DND-41 (cell line): Measurements from ENCODE around the gene AMD1.

Experiments
- CTCF ChIP-seq: IDR thresholded peaks from 2 replicates; pipeline ENCODE4 v1.5.1; 2012; ENCODE audit warnings: borderline replicate concordance, low read length, moderate library complexity, mild to moderate bottlenecking; ENCODE audit not compliant: poor library complexity, severe bottlenecking; ENCODE audit errors: extremely low read depth
- EZH2 ChIP-seq: IDR thresholded peaks from 3 replicates; pipeline ENCODE4 v1.6.1; 2012; ENCODE audit warnings: borderline replicate concordance, low read depth, mild to moderate bottlenecking, moderate library complexity, low read length, inconsistent platforms; ENCODE audit not compliant: severe bottlenecking

- TF ChIP-seq CTCF (no peak), EZH2 (no peak)
Observed at GRCh38 chr6:110895907-110896608, 21.5 kb downstream of the AMD1 start.
